ENCODE results near the gene MIA.
"Not testable (repeated sequence)": the region's sequence is repeated elsewhere in the genome, so short reads cannot be mapped to it uniquely, and the experiment has no call there.

Gene MIA

DNA sequence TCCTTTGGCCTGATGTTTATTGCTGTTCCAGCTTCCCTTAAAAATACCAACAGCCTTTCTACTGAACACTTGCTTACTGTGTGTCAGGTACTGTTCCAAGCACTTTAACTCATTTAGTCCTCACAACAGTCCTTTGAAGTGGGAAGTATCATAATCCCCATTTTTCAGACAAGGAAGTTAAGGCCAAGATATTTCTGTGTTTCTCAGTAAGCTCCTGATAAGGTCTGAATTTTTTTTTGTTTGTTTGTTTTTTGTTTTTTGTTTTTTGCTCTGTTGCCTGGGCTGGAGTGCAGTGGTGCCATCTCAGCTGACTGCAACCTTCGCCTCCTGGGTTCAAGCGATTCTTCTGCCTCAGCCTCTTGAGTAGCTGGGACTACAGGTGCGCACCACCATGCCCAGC lies 16.8 kb upstream of the MIA start:
- no peak for DNase-seq (ENCODE audit: low spot score)
- TF ChIP-seq, protein P1, sequence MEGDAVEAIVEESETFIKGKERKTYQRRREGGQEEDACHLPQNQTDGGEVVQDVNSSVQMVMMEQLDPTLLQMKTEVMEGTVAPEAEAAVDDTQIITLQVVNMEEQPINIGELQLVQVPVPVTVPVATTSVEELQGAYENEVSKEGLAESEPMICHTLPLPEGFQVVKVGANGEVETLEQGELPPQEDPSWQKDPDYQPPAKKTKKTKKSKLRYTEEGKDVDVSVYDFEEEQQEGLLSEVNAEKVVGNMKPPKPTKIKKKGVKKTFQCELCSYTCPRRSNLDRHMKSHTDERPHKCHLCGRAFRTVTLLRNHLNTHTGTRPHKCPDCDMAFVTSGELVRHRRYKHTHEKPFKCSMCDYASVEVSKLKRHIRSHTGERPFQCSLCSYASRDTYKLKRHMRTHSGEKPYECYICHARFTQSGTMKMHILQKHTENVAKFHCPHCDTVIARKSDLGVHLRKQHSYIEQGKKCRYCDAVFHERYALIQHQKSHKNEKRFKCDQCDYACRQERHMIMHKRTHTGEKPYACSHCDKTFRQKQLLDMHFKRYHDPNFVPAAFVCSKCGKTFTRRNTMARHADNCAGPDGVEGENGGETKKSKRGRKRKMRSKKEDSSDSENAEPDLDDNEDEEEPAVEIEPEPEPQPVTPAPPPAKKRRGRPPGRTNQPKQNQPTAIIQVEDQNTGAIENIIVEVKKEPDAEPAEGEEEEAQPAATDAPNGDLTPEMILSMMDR (IDR thresholded peaks at IDR 0.05; ENCODE audit: extremely low read depth, insufficient read depth, missing control alignments), result no peak
- in situ Hi-C loops (cut with MboI; ENCODE audit: low pct_unique_long_range_greater_than_20kb, low sequenced_read_pairs, unreplicated experiment), result no loop called here

DNA sequence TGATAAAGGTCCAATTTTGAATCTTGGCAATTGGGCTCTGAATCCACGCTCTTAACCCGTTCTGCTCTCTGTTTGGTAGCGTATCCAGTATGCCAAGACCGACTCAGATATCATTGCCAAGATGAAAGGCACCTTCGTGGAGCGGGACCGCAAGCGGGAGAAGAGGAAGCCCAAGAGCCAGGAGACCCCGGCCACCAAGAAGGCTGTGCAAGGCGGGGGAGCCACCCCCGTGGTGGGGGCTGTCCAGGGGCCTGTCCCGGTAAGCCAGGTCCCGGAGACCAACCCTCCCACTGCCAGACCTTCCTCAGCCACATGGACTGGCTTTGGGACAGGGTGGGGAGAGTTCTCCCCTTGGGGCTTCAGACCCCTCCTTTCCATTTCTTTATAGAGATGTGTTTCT lies 16.0 kb upstream of the MIA start:
- in situ Hi-C loops (cut with MboI; ENCODE audit: low pct_unique_long_range_greater_than_20kb, low sequenced_read_pairs, unreplicated experiment), result no loop called here
- no peak for DNase-seq (ENCODE audit: low spot score)

DNA sequence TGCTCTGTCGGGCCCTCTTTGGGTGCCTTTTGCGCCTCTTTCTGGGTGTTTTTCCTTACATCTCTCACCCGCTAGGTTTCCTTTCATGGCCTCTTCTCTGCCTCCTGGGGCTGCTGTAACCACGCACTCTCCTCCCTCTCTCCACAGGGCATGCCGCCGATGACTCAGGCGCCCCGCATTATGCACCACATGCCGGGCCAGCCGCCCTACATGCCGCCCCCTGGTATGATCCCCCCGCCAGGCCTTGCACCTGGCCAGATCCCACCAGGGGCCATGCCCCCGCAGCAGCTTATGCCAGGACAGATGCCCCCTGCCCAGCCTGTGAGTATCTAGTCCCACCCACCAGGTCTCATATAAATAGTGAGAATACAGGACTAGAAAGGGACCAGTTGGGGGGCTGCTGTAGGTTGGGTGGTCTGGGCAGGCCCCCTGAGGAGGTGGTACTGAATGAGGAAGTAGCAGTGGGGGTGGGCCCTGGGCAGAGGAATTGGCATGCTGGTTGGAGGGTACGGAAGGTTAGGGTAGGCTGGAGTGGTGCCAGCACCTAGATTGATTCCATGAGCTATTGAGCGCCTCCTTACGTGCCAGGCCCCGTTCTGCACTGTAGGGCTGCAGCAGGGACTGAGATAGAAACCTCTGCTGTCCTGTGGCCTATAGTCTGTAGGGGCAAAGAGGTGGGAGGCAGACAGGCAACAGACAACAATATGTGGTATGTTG lies 12.4 kb upstream of the MIA start:
- in situ Hi-C loops (cut with MboI; ENCODE audit: low pct_unique_long_range_greater_than_20kb, low sequenced_read_pairs, unreplicated experiment), result no loop called here
- TF ChIP-seq, protein P1 (IDR thresholded peaks at IDR 0.05; ENCODE audit: extremely low read depth, insufficient read depth, missing control alignments), result no peak

More for the DNA sequence above, 16.0 kb upstream of the MIA start:
- TF ChIP-seq, protein P1 (IDR thresholded peaks at IDR 0.05; ENCODE audit: extremely low read depth, insufficient read depth, missing control alignments), result no peak

DNA sequence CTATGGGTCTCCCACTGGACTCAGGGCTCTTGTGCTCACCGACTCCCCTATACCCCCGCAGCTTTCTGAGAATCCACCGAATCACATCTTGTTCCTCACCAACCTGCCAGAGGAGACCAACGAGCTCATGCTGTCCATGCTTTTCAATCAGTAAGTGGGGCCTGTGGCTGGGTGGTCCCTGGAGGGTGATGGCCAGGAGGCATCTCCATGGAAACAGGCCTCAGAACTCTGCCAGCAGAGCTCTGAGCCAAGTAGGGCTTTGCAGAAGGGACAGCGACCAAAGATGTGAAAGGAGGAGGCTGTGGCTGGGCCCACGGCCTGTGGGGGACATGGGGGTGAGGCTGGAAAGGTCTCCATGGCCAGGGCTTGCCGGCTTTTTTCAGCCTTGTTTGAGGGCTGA lies 11.8 kb upstream of the MIA start:
- in situ Hi-C loops (cut with MboI; ENCODE audit: low pct_unique_long_range_greater_than_20kb, low sequenced_read_pairs, unreplicated experiment), result no loop called here

More for the DNA sequence above, 12.4 kb upstream of the MIA start:
- DNase-seq (ENCODE audit: low spot score), result no peak

DNA sequence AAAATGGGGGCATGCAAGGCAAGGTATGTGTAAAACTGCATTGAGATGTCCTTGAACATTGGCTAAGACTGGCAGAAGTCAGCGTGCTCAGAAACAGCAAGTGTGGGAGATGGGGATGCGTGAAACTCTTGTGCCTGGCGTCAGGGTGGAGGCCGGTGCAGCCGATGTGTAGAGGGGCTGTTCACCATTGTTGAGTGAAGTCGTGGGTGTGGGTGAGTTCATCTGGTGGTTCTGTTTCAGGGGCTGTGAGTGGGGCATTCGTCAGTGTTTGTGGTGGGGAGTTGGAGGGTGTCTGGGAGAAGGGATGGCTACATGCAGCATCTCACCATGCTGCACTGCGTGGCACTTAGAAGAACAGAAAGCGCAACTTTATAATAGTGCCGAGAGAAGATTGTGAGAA lies 11.4 kb upstream of the MIA start:
- TF ChIP-seq, protein P1 (IDR thresholded peaks at IDR 0.05; ENCODE audit: extremely low read depth, insufficient read depth, missing control alignments), result no peak
- no peak for DNase-seq (ENCODE audit: low spot score)
- in situ Hi-C loops (cut with MboI; ENCODE audit: low pct_unique_long_range_greater_than_20kb, low sequenced_read_pairs, unreplicated experiment), result no loop called here

More for the DNA sequence above, 11.8 kb upstream of the MIA start:
- TF ChIP-seq, protein P1 (IDR thresholded peaks at IDR 0.05; ENCODE audit: extremely low read depth, insufficient read depth, missing control alignments), result no peak
- DNase-seq (ENCODE audit: low spot score), result no peak

DNA sequence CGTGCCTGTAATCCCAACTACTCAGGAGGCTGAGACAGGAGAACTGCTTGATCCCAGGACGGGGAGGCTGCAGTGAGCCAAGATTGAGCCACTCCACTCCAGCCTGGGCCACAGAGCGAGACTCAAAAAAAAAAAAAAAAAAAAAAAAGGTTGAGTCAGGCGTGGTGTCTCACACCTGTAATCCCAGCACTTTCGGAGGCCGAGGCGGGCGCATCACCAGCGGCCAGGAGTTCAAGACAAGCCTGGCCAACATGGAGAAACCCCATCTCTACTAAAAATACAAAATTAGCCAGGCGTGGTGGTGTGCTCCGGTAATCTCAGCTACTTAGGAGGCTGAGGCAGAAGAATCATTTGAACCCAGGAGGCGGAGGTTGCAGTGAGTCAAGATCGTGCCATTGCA lies 8.9 kb upstream of the MIA start:
- in situ Hi-C loops (cut with MboI; ENCODE audit: low pct_unique_long_range_greater_than_20kb, low sequenced_read_pairs, unreplicated experiment); DNase-seq (ENCODE audit: low spot score): not testable (repeated sequence)

DNA sequence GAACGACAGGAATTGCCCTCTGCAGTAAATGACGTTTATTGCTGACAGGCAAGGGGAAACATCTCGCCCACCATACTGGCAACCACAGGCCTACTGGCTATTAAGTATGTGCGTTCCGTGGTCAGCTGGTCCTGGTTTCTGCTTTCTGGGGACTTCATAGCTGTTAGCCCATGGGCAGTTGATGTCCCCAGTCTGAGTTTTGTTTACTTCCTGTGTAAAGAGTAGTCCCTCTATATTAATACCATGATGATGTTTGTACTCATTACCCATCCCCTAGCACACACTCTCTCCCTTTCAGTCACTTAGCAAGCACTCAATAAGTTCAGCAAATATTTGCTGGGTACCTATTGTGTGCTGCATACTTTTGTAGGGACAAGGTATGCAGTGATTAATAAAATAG lies 6.5 kb upstream of the MIA start:
- TF ChIP-seq, protein P1 (IDR thresholded peaks at IDR 0.05; ENCODE audit: extremely low read depth, insufficient read depth, missing control alignments), result no peak
- in situ Hi-C loops (cut with MboI; ENCODE audit: low pct_unique_long_range_greater_than_20kb, low sequenced_read_pairs, unreplicated experiment), result no loop called here
- DNase-seq (ENCODE audit: low spot score), result no peak

DNA sequence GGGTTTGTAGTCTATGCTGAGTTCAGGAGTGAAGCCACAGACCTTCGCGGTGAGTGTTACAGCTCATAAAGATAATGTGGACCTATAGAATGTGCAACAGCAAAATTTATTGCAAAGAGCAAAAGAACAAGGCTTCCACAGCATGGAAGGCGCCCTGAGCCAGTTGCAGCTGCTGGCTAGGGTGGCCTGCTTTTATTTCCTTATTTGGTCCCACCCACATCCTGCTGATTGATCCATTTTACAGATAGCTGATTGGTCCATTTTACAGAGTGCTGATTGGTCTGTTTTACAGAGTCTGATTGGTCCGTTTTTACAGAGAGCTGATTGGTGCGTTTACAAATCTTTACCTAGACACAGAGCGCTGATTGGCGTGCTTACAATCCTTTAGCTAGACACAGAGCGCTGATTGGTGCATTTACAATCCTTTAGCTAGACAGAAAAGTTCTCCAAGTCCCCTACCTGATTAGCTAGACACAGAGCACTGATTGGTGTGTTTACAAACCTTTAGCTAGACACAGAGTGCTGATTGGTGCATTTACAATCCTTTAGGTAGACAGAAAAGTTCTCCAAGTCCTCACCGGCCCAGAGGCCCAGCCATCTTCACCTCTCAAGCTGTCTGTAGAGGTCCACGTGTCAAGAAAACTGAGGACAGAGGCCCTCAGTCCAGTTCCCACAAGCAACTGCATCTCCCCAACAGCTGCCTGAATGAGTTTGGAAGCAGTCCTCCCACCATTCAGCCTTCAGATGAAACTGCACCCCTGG lies 4.0 kb upstream of the MIA start:
- in situ Hi-C loops (cut with MboI; ENCODE audit: low pct_unique_long_range_greater_than_20kb, low sequenced_read_pairs, unreplicated experiment); DNase-seq (ENCODE audit: low spot score): not testable (repeated sequence)

All from GM13977 (cell line).